ENCODE measurements around the gene ZNF100. TPM values are rescaled to one million over a fixed set of nuclear protein-coding genes. Genes with fewer than 3 reads are reported as not detected.
"Not testable (repeated sequence)": the region's sequence is repeated elsewhere in the genome, so short reads cannot be mapped to it uniquely, and the experiment has no call there.

Gene ZNF100
- polyA plus RNA-seq, 3 donors: 2.1 to 10.8 (median 8.6) TPM

DNA sequence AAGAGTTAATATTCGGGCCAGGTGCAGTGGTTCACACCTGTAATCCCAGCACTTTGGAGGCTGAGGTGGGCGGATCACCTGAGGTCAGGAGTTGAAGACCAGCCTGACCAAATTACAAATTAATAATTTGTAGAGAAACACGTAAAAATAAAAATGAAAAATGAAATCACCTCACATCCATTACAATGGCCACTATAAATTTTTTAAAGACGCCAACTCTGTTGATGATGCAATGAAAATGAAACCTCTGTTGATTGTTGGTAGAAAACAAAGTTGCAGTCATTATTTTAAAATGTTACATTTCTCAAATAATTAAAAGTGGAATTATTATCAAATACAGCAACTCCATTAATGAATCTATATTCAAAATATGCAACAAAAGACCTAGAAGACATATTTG, 26.8 kb downstream of the ZNF100 start:
- H3K27me3 ChIP-seq (ENCODE audit: control insufficient read depth in 2 of 2, insufficient read depth in 2 of 2, low read length in 2 of 2): no peaks in the 10 kb centered on the region
- H3K4me2 ChIP-seq (replicated peaks; ENCODE audit: extremely low read depth, low read length, poor library complexity, severe bottlenecking): no peak overlapping the region
- H3K4me3 ChIP-seq (replicated peaks in 1 of 3; ENCODE audit: low read depth in 2 of 3, low read length in 3 of 3): no peak overlapping the region
- H3K4me1 ChIP-seq (ENCODE audit: control insufficient read depth in 1 of 2, insufficient read depth in 2 of 2, low read length in 2 of 2): no peaks in the 10 kb centered on the region
- Mint-ChIP-seq H3K4me3 (no peak overlapping the region), H3K27ac (no peak overlapping the region), H3K4me1 (no peaks in the 10 kb centered on the region), H3K9me3 (peaks cover 42 to 90% (median 80%) of the 10 kb centered on the region in 7 donors), H3K27me3 (ENCODE audit: low read depth in 3 of 3) (no peaks in the 10 kb centered on the region), H3K36me3 (peaks cover 79 to 98% of the 10 kb centered on the region in 2 donors)
- H3K27ac ChIP-seq (ENCODE audit: low read depth in 1 of 2, low read length in 2 of 2): no peak overlapping the region
- TF ChIP-seq CTCF (IDR thresholded peaks at IDR 0.05): no peak
- no peak overlapping the region for H2AFZ ChIP-seq (ENCODE audit: insufficient read depth, low read depth, low read length, poor library complexity, severe bottlenecking)
- H4K20me1 ChIP-seq (ENCODE audit: insufficient read depth, low read length): no peaks in the 10 kb centered on the region
- peaks cover 10% of the 10 kb centered on the region for H3K79me2 ChIP-seq (ENCODE audit: insufficient read depth, low read length)
- peaks cover 74 to 99% of the 10 kb centered on the region in 2 donors for H3K36me3 ChIP-seq (replicated peaks in 1 of 2; ENCODE audit: control insufficient read depth in 1 of 2, insufficient read depth in 2 of 2, low read length in 2 of 2)
- H3K9ac ChIP-seq (ENCODE audit: insufficient read depth, low read length, poor library complexity, severe bottlenecking): no peak overlapping the region
- H3K9me3 ChIP-seq (replicated peaks in 1 of 2; ENCODE audit: control insufficient read depth in 1 of 2, insufficient read depth in 1 of 2, low read length in 2 of 2): peaks cover 49 to 89% of the 10 kb centered on the region in 2 donors
- WGBS (ENCODE audit: insufficient coverage): no CpG with 5 or more reads among the region's 4 CpGs
- intact Hi-C loops (cut with micrococcal nuclease): no loop called here
- no peak for DNase-seq

DNA sequence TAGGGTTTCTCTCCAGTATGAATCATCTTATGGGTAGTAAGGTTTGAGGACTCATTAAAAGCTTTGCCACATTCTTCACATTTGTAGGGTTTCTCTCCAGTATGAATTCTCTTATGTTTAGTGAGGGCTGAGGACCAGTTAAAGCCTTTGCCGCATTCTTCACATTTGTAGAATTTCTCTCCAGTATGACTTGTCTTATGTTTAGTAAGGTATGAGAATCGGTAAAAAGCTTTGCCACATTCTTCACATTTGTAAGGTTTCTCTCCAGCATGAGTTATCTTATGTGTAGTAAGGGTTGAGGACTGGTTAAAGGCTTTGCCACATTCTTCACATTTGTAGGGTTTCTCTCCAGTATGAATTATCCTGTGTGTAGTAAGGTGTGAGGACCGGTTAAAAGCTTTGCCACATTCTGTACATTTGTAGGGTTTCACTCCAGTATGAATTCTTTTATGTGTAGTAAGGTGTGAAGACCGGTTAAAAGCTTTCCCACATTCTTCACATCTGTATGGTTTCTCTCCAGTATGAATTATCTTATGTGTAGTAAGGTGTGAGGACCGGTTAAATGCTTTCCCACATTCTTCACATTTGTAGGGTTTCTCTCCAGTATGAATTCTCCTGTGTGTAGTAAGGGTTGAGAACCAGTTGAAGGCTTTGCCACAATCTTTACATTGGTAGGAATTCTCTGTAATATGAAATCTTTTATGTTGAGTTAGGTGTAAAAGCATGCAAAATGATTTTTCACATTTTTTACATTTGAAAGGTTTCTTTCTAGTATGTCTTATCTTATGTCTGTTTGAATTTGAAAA, 40.2 kb downstream of the ZNF100 start:
- H3K9ac ChIP-seq (ENCODE audit: insufficient read depth, low read length, poor library complexity, severe bottlenecking); H3K79me2 ChIP-seq (ENCODE audit: insufficient read depth, low read length); H3K4me2 ChIP-seq (replicated peaks; ENCODE audit: extremely low read depth, low read length, poor library complexity, severe bottlenecking); H3K4me1 Mint-ChIP-seq; H2AFZ ChIP-seq (ENCODE audit: insufficient read depth, low read depth, low read length, poor library complexity, severe bottlenecking); H3K27ac ChIP-seq (ENCODE audit: low read depth in 1 of 2, low read length in 2 of 2); H3K27me3 Mint-ChIP-seq (ENCODE audit: low read depth in 3 of 3); H3K27me3 ChIP-seq (ENCODE audit: control insufficient read depth in 2 of 2, insufficient read depth in 2 of 2, low read length in 2 of 2); H3K4me3 Mint-ChIP-seq; intact Hi-C loops (cut with micrococcal nuclease); H4K20me1 ChIP-seq (ENCODE audit: insufficient read depth, low read length); H3K27ac Mint-ChIP-seq; DNase-seq; H3K4me1 ChIP-seq (ENCODE audit: control insufficient read depth in 1 of 2, insufficient read depth in 2 of 2, low read length in 2 of 2): not testable (repeated sequence)
- Histone ChIP-seq H3K36me3 (replicated peaks in 1 of 2; ENCODE audit: control insufficient read depth in 1 of 2, insufficient read depth in 2 of 2, low read length in 2 of 2) (peaks cover 36 to 63% of the 10 kb centered on the region in 2 donors), H3K4me3 (replicated peaks in 1 of 3; ENCODE audit: low read depth in 2 of 3, low read length in 3 of 3) (peak overlapping the region in 1 of 3 experiments; percentile 44), H3K9me3 (replicated peaks in 1 of 2; ENCODE audit: control insufficient read depth in 1 of 2, insufficient read depth in 1 of 2, low read length in 2 of 2) (peaks cover 23 to 86% of the 10 kb centered on the region in 2 donors)
- H3K9me3 Mint-ChIP-seq: peaks cover 26 to 66% (median 56%) of the 10 kb centered on the region in 7 donors
- WGBS (ENCODE audit: insufficient coverage): no CpG with 5 or more reads among the region's 5 CpGs
- H3K36me3 Mint-ChIP-seq: peaks cover 44 to 52% of the 10 kb centered on the region in 2 donors
